AG04450 (cell line): Measurements from ENCODE around the gene HTR1B. TPM values are rescaled to one million over a fixed set of nuclear protein-coding genes. Genes with fewer than 3 reads are reported as not detected.
A peak's percentile ranks its signal among the peaks of the same experiment; 100 is the strongest.

Experiments
- CTCF ChIA-PET: fragments of 300-600, 350-600 bp; formaldehyde crosslinking; extraction: SDS; loops from one replicate; lab custom pipeline; 2022; ENCODE audit warnings: antibody characterized with exemption, inconsistent platforms; lab: Charles Lee
- POLR2A ChIA-PET: fragments of 350-600 bp; formaldehyde crosslinking; extraction: SDS; loops from one replicate; lab custom pipeline; 2021; ENCODE audit warnings: antibody characterized with exemption, inconsistent platforms; lab: Yijun Ruan, JAX
- DNase-seq: peaks from one replicate; pipeline ENCODE4 v3.0.0-alpha.2; 2011; ENCODE audit warnings: low read depth, low spot score
- H3K27ac ChIP-seq: one replicate; pipeline ENCODE4 v1.5.1; 2012; ENCODE audit warnings: low read depth, low read length, control low read depth
- H3K27me3 ChIP-seq: one replicate; pipeline ENCODE4 v1.6.0; 2012; ENCODE audit warnings: low read length; ENCODE audit not compliant: control insufficient read depth, insufficient read depth
- H3K4me3 ChIP-seq: 2 replicates; pipeline ENCODE4 v1.5.1; 2011; ENCODE audit warnings: mild to moderate bottlenecking, low read depth, low read length, control low read depth
- H3K9me3 ChIP-seq: 2 replicates; pipeline ENCODE4 v1.5.1; 2012; ENCODE audit warnings: low read length; ENCODE audit not compliant: control insufficient read depth, insufficient read depth
- polyA plus RNA-seq: library from polyadenylated mRNA; depleted of rRNA; stranded (reverse); fragments of >200 nt; gene quantifications from 2 replicates; pipeline ENCODE4 v1.2.3, GENCODE V29; 2011
- TF ChIP-seq, protein P1 (sequence below): IDR thresholded peaks from 2 replicates; pipeline ENCODE4 v1.5.1; 2011; ENCODE audit warnings: low read depth, low read length, control low read depth, inconsistent platforms

Gene HTR1B
- polyA plus RNA-seq, 1 experiment = 0.86 TPM

GRCh38 chr6:77468939-77469338 is 5.6 kb upstream of the HTR1B start:
- CTCF ChIA-PET = interaction anchor here (1.2 kb wide), 1 partner anchor 9 kb away, joined by 4 read pairs; no protein-coding TSS in a partner anchor
- TF ChIP-seq, protein P1, sequence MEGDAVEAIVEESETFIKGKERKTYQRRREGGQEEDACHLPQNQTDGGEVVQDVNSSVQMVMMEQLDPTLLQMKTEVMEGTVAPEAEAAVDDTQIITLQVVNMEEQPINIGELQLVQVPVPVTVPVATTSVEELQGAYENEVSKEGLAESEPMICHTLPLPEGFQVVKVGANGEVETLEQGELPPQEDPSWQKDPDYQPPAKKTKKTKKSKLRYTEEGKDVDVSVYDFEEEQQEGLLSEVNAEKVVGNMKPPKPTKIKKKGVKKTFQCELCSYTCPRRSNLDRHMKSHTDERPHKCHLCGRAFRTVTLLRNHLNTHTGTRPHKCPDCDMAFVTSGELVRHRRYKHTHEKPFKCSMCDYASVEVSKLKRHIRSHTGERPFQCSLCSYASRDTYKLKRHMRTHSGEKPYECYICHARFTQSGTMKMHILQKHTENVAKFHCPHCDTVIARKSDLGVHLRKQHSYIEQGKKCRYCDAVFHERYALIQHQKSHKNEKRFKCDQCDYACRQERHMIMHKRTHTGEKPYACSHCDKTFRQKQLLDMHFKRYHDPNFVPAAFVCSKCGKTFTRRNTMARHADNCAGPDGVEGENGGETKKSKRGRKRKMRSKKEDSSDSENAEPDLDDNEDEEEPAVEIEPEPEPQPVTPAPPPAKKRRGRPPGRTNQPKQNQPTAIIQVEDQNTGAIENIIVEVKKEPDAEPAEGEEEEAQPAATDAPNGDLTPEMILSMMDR = no peak

GRCh38 chr6:77466451-77467437 is 3.5 kb upstream of the HTR1B start:
- CTCF ChIA-PET = interaction anchor here (0.6 to 3.0 kb wide), 25 partner anchors 8 to 1573 kb away, joined by 3 to 19 read pairs (median 4); no protein-coding TSS in a partner anchor
- TF ChIP-seq, protein P1 = peak; percentile 38
- POLR2A ChIA-PET = no interaction called here
- Histone ChIP-seq H3K9me3 (no peaks in the 10 kb centered on the region; the same call in 1 of the 2 replicates), H3K4me3 (peak overlapping the region; percentile 73), H3K27ac (peak overlapping the region; percentile 53), H3K27me3 (peaks cover 16% of the 10 kb centered on the region)
- no peak for DNase-seq

More at GRCh38 chr6:77468939-77469338, 5.6 kb upstream of the HTR1B start:
- Histone ChIP-seq H3K27ac (no peak overlapping the region), H3K27me3 (peaks cover 4% of the 10 kb centered on the region), H3K4me3 (no peak overlapping the region), H3K9me3 (no peaks in the 10 kb centered on the region; the same call in 1 of the 2 replicates)
- no peak for DNase-seq
- POLR2A ChIA-PET = no interaction called here

DNA sequence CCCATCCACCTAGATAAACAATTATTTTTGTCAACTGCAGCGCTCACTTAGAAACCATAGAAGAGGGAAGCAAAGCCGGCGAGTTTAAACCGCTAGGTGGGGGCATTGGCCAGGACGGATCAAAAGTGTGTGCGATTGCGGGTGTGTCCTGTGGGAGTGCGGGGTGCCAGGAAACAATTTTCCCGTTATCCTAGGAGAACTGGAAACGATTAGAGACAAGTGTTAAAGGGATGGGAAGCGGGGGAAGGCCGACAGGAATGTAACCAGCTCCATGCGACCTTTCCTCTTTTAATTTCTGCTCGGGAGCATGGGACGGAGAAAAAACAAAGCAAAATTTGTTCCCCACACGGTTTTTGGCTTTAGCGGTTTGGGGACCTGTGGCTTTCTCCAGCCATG is 2.8 kb upstream of the HTR1B start:
- CTCF ChIA-PET = interaction anchor here (0.6 to 3.0 kb wide), 23 partner anchors 9 to 1572 kb away, joined by 3 to 19 read pairs (median 4); no protein-coding TSS in a partner anchor
- TF ChIP-seq, protein P1 = peak; percentile 94
- no peaks in the 10 kb centered on the region; the same call in 1 of the 2 replicates for H3K9me3 ChIP-seq
- peak; percentile 51 for DNase-seq
- H3K4me3 ChIP-seq = peak overlapping the region; percentile 73
- POLR2A ChIA-PET = no interaction called here
- H3K27ac ChIP-seq = peak overlapping the region; percentile 53
- peaks cover 16% of the 10 kb centered on the region for H3K27me3 ChIP-seq

GRCh38 chr6:77464495-77464867 is 1.2 kb upstream of the HTR1B start:
- Histone ChIP-seq H3K4me3 (peak overlapping the region; percentile 66), H3K9me3 (no peaks in the 10 kb centered on the region; the same call in 1 of the 2 replicates), H3K27me3 (peaks cover 16% of the 10 kb centered on the region), H3K27ac (no peak overlapping the region)
- no peak for DNase-seq
- TF ChIP-seq, protein P1 = no peak
- ChIA-PET CTCF (interaction anchor here (0.6 to 3.1 kb wide), 9 partner anchors 12 to 1588 kb away, joined by 3 to 19 read pairs (median 7); no protein-coding TSS in a partner anchor), POLR2A (interaction anchor here (0.6 kb wide), 2 partner anchors 23 to 968 kb away, joined by 3 read pairs; no protein-coding TSS in a partner anchor)
